Prostate gland (tissue), 2 donors: Measurements from ENCODE around the gene SPEM3.
"Not testable (repeated sequence)": the region's sequence is repeated elsewhere in the genome, so short reads cannot be mapped to it uniquely, and the experiment has no call there.

Source experiments
- POLR2A ChIP-seq: fragments of 450-650 bp; IDR thresholded peaks from one replicate; pipeline ENCODE4 v1.6.1; 2016; ENCODE audit warnings: antibody characterized with exemption, mild to moderate bottlenecking
- TF ChIP-seq, protein P1 (sequence below), 4 experiments: fragments of 200-600 bp in 2 of 4; fragments of 450-650 bp in 2 of 4; sonication (generic) in 2 of 4; IDR thresholded peaks; 1 replicate in 3 of 4; 2 replicates in 1 of 4; pipeline ENCODE4 v1.5.1; 2016 to 2019; ENCODE audit warnings: antibody characterized with exemption in 4 of 4, mild to moderate bottlenecking in 2 of 4, moderate library complexity in 2 of 4

DNA sequence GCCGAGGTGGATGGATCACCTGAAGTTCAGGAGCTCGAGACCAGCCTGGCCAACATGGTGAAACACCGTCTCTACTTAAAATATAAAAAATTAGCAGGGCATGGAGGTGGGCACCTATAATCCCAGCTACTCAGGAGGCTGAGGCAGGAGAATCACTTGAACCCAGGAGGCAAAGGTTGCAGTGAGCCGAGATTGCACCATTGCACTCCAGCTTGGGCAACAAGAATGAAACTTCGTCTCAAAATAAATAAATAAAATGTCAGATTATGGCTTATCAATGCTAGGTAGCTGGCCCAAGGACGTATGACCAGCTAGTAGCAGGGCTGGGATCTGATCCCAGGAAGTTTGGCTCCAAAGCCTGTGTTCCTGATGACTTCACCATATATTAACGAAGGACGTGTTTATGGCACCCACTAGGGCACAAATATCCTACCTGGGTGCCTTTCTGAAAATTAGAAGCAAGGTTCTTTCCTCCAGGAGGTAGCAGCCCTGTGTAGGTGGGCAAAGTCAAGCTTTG lies 41.9 kb downstream of the SPEM3 start:
- not testable (repeated sequence) for TF ChIP-seq POLR2A
- TF ChIP-seq, protein P1, sequence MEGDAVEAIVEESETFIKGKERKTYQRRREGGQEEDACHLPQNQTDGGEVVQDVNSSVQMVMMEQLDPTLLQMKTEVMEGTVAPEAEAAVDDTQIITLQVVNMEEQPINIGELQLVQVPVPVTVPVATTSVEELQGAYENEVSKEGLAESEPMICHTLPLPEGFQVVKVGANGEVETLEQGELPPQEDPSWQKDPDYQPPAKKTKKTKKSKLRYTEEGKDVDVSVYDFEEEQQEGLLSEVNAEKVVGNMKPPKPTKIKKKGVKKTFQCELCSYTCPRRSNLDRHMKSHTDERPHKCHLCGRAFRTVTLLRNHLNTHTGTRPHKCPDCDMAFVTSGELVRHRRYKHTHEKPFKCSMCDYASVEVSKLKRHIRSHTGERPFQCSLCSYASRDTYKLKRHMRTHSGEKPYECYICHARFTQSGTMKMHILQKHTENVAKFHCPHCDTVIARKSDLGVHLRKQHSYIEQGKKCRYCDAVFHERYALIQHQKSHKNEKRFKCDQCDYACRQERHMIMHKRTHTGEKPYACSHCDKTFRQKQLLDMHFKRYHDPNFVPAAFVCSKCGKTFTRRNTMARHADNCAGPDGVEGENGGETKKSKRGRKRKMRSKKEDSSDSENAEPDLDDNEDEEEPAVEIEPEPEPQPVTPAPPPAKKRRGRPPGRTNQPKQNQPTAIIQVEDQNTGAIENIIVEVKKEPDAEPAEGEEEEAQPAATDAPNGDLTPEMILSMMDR (IDR thresholded peaks at IDR 0.05): not testable (repeated sequence)
